GM20431 (cell line): ENCODE results near the gene EPHA7.

Source experiments
- in situ Hi-C: fragments of 300-500 bp; cut with MseI, MboI; formaldehyde crosslinking; loops from one replicate; pipeline ENCODE4 v1.15.0; 2020; ENCODE audit warnings: low sequenced_read_pairs; ENCODE audit not compliant: unreplicated experiment

EPHA7 gene

GRCh38 chr6:93266116-93266817 lies 153.1 kb downstream of the EPHA7 start:
- in situ Hi-C loops, result no loop called here

- in situ Hi-C loops, result no loop called here
Observed at GRCh38 chr6:93260881-93261280, 158.5 kb downstream of the EPHA7 start.

- in situ Hi-C loops, result no loop called here
Observed at GRCh38 chr6:93259332-93259731, 160.0 kb downstream of the EPHA7 start.

- in situ Hi-C loops, result no loop called here
Observed at GRCh38 chr6:93252930-93253329, 166.4 kb downstream of the EPHA7 start.

GRCh38 chr6:93248631-93249030 lies 170.7 kb downstream of the EPHA7 start:
- in situ Hi-C loops, result no loop called here

GRCh38 chr6:93243231-93243778 lies 176.1 kb downstream of the EPHA7 start:
- in situ Hi-C loops, result no loop called here

- in situ Hi-C loops, result no loop called here
Observed at GRCh38 chr6:93242049-93242448, 177.3 kb downstream of the EPHA7 start.

GRCh38 chr6:93238632-93239031 lies 180.7 kb downstream of the EPHA7 start:
- in situ Hi-C loops, result no loop called here

GRCh38 chr6:93235775-93236174 lies 183.6 kb downstream of the EPHA7 start:
- in situ Hi-C loops, result no loop called here

- in situ Hi-C loops, result no loop called here
Observed at GRCh38 chr6:93226822-93227221, 192.5 kb downstream of the EPHA7 start.

GRCh38 chr6:93222071-93222851 lies 197.1 kb downstream of the EPHA7 start:
- in situ Hi-C loops, result no loop called here

- in situ Hi-C loops, result no loop called here
Observed at GRCh38 chr6:93219447-93219846, 199.9 kb downstream of the EPHA7 start.

GRCh38 chr6:93218096-93218495 lies 201.3 kb downstream of the EPHA7 start:
- in situ Hi-C loops, result no loop called here

GRCh38 chr6:93213028-93213427 lies 206.3 kb downstream of the EPHA7 start:
- in situ Hi-C loops, result no loop called here

- in situ Hi-C loops, result no loop called here
Observed at GRCh38 chr6:93210908-93211307, 208.5 kb downstream of the EPHA7 start.

GRCh38 chr6:93209358-93209757 lies 210.0 kb downstream of the EPHA7 start:
- in situ Hi-C loops, result no loop called here

GRCh38 chr6:93196406-93196970 lies 222.9 kb downstream of the EPHA7 start:
- in situ Hi-C loops, result no loop called here

- in situ Hi-C loops, result no loop called here
Observed at GRCh38 chr6:93194480-93194879, 224.9 kb downstream of the EPHA7 start.

GRCh38 chr6:93193868-93194267 lies 225.5 kb downstream of the EPHA7 start:
- in situ Hi-C loops, result no loop called here
